ENCODE measurements around the gene IFTAP. TPM values are rescaled to one million over a fixed set of nuclear protein-coding genes. Genes with fewer than 3 reads are reported as not detected.
"Not testable (repeated sequence)": the region's sequence is repeated elsewhere in the genome, so short reads cannot be mapped to it uniquely, and the experiment has no call there.

Gene IFTAP
- total RNA-seq, 1 experiment from 2014 or later: 19.9 TPM

DNA sequence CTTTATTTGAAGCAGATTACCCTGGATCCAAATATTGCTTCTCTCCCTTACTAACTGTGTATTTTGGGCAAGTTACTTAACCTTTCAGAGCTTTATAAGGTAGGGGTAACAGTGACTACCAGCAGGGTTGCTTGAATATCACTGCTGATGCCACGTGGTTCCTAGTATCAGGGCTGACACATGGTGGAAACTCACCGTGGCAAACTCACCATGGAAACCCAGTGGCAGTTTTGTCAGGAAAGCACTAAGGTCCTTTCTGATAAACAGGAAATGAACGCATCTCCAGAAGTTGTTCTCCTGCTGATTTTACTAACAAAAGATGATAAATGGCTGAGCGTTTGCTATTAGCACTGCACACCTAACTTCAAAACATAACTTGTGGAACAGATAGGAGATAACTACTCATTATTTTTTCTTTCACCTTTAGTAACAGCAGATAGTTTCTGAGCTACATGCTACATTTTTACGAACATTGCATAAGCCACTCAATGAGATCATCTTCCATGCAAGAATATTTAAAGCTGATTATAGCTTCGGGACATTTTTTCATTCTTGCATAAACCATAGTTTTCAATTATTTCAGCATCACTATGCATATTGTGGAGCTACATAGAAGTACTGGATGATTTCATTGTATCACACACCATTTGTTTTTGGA lies 63.4 kb downstream of the IFTAP start:
- H3K9ac ChIP-seq (ENCODE audit: extremely low read depth, insufficient read length, low read length): no peak overlapping the region
- Mint-ChIP-seq H3K4me3 (no peak overlapping the region), H3K27ac (no peak overlapping the region), H3K9me3 (peaks cover 8 to 11% of the 10 kb centered on the region in 2 experiments; a peak in 4 of 5 replicates), H3K4me1 (no peaks in the 10 kb centered on the region; a peak in 1 of 4 replicates), H3K36me3 (ENCODE audit: insufficient read depth in 1 of 3, low read depth in 3 of 3) (peaks cover 12 to 20% (median 18%) of the 10 kb centered on the region in 3 experiments), H3K27me3 (ENCODE audit: low read depth) (no peaks in the 10 kb centered on the region)
- no peak overlapping the region for H3K56ac ChIP-seq (ENCODE audit: insufficient read length, low read depth, low read length)
- H4K8ac ChIP-seq (replicated peaks; ENCODE audit: insufficient read length, low read depth, low read length): no peak overlapping the region
- H4K20me1 ChIP-seq (ENCODE audit: control insufficient read depth, insufficient read depth, insufficient read length): no peaks in the 10 kb centered on the region
- no peak overlapping the region for H3K4ac ChIP-seq (ENCODE audit: low read depth, low read length)
- H4K5ac ChIP-seq (ENCODE audit: insufficient read length, low read depth, low read length): no peak overlapping the region
- H3K27ac ChIP-seq (ENCODE audit: insufficient read length, low read depth, low read length): no peak overlapping the region
- no peak overlapping the region for H4K91ac ChIP-seq (ENCODE audit: insufficient read length, low read depth, low read length)
- no peak for DNase-seq
- no peaks in the 10 kb centered on the region for H3K23me2 ChIP-seq (ENCODE audit: insufficient read length, low read depth, low read length, poor library complexity, severe bottlenecking)
- H3K79me2 ChIP-seq (ENCODE audit: insufficient read depth, low read length): no peaks in the 10 kb centered on the region
- no peak overlapping the region for H2BK120ac ChIP-seq (ENCODE audit: low read depth, low read length, poor library complexity, severe bottlenecking)
- H3K14ac ChIP-seq (ENCODE audit: insufficient read depth, low read length): no peak overlapping the region
- H2BK20ac ChIP-seq (ENCODE audit: low read depth, low read length, poor library complexity, severe bottlenecking): no peak overlapping the region
- no CpG with 5 or more reads among the region's 6 CpGs for WGBS (ENCODE audit: extremely low coverage, insufficient read length, low lambda C conversion rate)
- TF ChIP-seq, protein P1, sequence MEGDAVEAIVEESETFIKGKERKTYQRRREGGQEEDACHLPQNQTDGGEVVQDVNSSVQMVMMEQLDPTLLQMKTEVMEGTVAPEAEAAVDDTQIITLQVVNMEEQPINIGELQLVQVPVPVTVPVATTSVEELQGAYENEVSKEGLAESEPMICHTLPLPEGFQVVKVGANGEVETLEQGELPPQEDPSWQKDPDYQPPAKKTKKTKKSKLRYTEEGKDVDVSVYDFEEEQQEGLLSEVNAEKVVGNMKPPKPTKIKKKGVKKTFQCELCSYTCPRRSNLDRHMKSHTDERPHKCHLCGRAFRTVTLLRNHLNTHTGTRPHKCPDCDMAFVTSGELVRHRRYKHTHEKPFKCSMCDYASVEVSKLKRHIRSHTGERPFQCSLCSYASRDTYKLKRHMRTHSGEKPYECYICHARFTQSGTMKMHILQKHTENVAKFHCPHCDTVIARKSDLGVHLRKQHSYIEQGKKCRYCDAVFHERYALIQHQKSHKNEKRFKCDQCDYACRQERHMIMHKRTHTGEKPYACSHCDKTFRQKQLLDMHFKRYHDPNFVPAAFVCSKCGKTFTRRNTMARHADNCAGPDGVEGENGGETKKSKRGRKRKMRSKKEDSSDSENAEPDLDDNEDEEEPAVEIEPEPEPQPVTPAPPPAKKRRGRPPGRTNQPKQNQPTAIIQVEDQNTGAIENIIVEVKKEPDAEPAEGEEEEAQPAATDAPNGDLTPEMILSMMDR (conservative IDR thresholded peaks at IDR 0.05): no peak
- no peaks in the 10 kb centered on the region for H3K79me1 ChIP-seq (ENCODE audit: insufficient read depth, low read depth, low read length, poor library complexity, severe bottlenecking)
- H2BK15ac ChIP-seq (ENCODE audit: low read depth, low read length): no peak overlapping the region
- no peak overlapping the region for H3T11ph ChIP-seq (ENCODE audit: low read length)
- no peak overlapping the region for H3K18ac ChIP-seq (ENCODE audit: insufficient read length, low read depth, low read length)
- H2BK5ac ChIP-seq (ENCODE audit: insufficient read length, low read length): no peak overlapping the region
- no peaks in the 10 kb centered on the region for H3K27me3 ChIP-seq (ENCODE audit: insufficient read depth, low read length)
- H3K4me1 ChIP-seq (ENCODE audit: insufficient read depth, low read length): no peaks in the 10 kb centered on the region
- H3K9me3 ChIP-seq (ENCODE audit: control insufficient read depth, low read depth, low read length): no peaks in the 10 kb centered on the region
- H3K23ac ChIP-seq (ENCODE audit: insufficient read length, low read depth, low read length): no peak overlapping the region
- no peak overlapping the region for H3K4me2 ChIP-seq (ENCODE audit: insufficient read depth, insufficient read length, low read length)
- H2AFZ ChIP-seq (ENCODE audit: low read length): no peak overlapping the region
- H2BK12ac ChIP-seq (ENCODE audit: insufficient read length, low read depth, low read length): no peak overlapping the region
- H2AK5ac ChIP-seq (ENCODE audit: insufficient read length, low read length): no peak overlapping the region

DNA sequence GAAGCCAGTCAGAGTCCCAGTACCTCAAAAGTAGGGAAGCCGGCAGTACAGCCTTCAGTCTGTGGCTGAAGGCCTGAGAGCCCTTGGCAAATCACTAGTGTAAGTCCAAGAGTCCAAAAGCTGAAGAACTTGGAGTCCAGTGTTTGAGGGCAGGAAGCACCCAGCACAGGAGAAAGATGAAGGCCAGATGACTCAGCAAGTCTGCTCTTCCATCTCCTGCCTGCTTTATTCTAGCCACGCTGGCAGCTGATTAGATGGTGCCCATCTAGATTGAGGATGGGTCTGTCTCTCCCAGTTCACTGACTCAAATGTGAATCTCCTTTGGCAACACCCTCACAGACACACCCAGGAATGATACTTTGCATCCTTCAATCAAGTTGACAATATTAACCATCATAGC lies 67.1 kb downstream of the IFTAP start:
- not testable (repeated sequence) for H4K20me1 ChIP-seq (ENCODE audit: control insufficient read depth, insufficient read depth, insufficient read length); H2BK15ac ChIP-seq (ENCODE audit: low read depth, low read length); H3K79me2 ChIP-seq (ENCODE audit: insufficient read depth, low read length); H4K91ac ChIP-seq (ENCODE audit: insufficient read length, low read depth, low read length); H3T11ph ChIP-seq (ENCODE audit: low read length); H2AFZ ChIP-seq (ENCODE audit: low read length); H3K27ac ChIP-seq (ENCODE audit: insufficient read length, low read depth, low read length); H3K4me3 Mint-ChIP-seq; H3K4ac ChIP-seq (ENCODE audit: low read depth, low read length); H3K27me3 Mint-ChIP-seq (ENCODE audit: low read depth); H3K23me2 ChIP-seq (ENCODE audit: insufficient read length, low read depth, low read length, poor library complexity, severe bottlenecking); H4K8ac ChIP-seq (replicated peaks; ENCODE audit: insufficient read length, low read depth, low read length); H3K56ac ChIP-seq (ENCODE audit: insufficient read length, low read depth, low read length); H2BK120ac ChIP-seq (ENCODE audit: low read depth, low read length, poor library complexity, severe bottlenecking); H2BK5ac ChIP-seq (ENCODE audit: insufficient read length, low read length); H2AK5ac ChIP-seq (ENCODE audit: insufficient read length, low read length); H4K5ac ChIP-seq (ENCODE audit: insufficient read length, low read depth, low read length); H2BK20ac ChIP-seq (ENCODE audit: low read depth, low read length, poor library complexity, severe bottlenecking); H3K9me3 ChIP-seq (ENCODE audit: control insufficient read depth, low read depth, low read length); H3K27ac Mint-ChIP-seq; H3K14ac ChIP-seq (ENCODE audit: insufficient read depth, low read length); H3K79me1 ChIP-seq (ENCODE audit: insufficient read depth, low read depth, low read length, poor library complexity, severe bottlenecking); H3K23ac ChIP-seq (ENCODE audit: insufficient read length, low read depth, low read length); H2BK12ac ChIP-seq (ENCODE audit: insufficient read length, low read depth, low read length); DNase-seq; H3K18ac ChIP-seq (ENCODE audit: insufficient read length, low read depth, low read length); H3K4me2 ChIP-seq (ENCODE audit: insufficient read depth, insufficient read length, low read length); H3K4me1 Mint-ChIP-seq; H3K9ac ChIP-seq (ENCODE audit: extremely low read depth, insufficient read length, low read length); H3K27me3 ChIP-seq (ENCODE audit: insufficient read depth, low read length); H3K4me1 ChIP-seq (ENCODE audit: insufficient read depth, low read length)
- peaks cover 20 to 35% (median 22%) of the 10 kb centered on the region in 3 experiments for H3K36me3 Mint-ChIP-seq (ENCODE audit: insufficient read depth in 1 of 3, low read depth in 3 of 3)
- WGBS (ENCODE audit: extremely low coverage, insufficient read length, low lambda C conversion rate): no CpG with 5 or more reads among the region's 2 CpGs
- peaks cover 23 to 26% of the 10 kb centered on the region in 2 experiments for H3K9me3 Mint-ChIP-seq

Data from H9 (cell line).